Ectodermal cell (in vitro differentiated cells): Measurements from ENCODE around the gene CAV3.

ENCODE experiments used
- H3K27ac ChIP-seq: 2 replicates; pipeline ENCODE4 v1.7.0; 2013; ENCODE audit warnings: mild to moderate bottlenecking, low read depth, low read length; ENCODE audit not compliant: insufficient read depth, poor library complexity, severe bottlenecking
- H3K27me3 ChIP-seq: 2 replicates; pipeline ENCODE4 v1.7.0; 2013; ENCODE audit warnings: mild to moderate bottlenecking, low read length; ENCODE audit not compliant: insufficient read depth, control insufficient read depth, poor library complexity, severe bottlenecking
- H3K36me3 ChIP-seq: one replicate; pipeline ENCODE4 v1.7.0; 2013; ENCODE audit warnings: low read length; ENCODE audit not compliant: control insufficient read depth, insufficient read depth
- H3K4me1 ChIP-seq: one replicate; pipeline ENCODE4 v1.7.0; 2013; ENCODE audit warnings: low read length; ENCODE audit not compliant: control insufficient read depth, insufficient read depth
- H3K4me3 ChIP-seq: 2 replicates; pipeline ENCODE4 v1.7.0; 2013; ENCODE audit warnings: low read depth, low read length, control low read depth; ENCODE audit not compliant: insufficient read depth
- H3K9me3 ChIP-seq: 2 replicates; pipeline ENCODE4 v1.7.0; 2013; ENCODE audit warnings: mild to moderate bottlenecking, low read length, moderate library complexity; ENCODE audit not compliant: control insufficient read depth
- WGBS, 2 experiments: methylation state at CpG; one replicate each; pipeline ENCODE4 v1.1.7; 2013; ENCODE audit warnings: missing lambda C conversion rate in 2 of 2; 5-methylcytosine and 5-hydroxymethylcytosine counted together

Gene CAV3

DNA sequence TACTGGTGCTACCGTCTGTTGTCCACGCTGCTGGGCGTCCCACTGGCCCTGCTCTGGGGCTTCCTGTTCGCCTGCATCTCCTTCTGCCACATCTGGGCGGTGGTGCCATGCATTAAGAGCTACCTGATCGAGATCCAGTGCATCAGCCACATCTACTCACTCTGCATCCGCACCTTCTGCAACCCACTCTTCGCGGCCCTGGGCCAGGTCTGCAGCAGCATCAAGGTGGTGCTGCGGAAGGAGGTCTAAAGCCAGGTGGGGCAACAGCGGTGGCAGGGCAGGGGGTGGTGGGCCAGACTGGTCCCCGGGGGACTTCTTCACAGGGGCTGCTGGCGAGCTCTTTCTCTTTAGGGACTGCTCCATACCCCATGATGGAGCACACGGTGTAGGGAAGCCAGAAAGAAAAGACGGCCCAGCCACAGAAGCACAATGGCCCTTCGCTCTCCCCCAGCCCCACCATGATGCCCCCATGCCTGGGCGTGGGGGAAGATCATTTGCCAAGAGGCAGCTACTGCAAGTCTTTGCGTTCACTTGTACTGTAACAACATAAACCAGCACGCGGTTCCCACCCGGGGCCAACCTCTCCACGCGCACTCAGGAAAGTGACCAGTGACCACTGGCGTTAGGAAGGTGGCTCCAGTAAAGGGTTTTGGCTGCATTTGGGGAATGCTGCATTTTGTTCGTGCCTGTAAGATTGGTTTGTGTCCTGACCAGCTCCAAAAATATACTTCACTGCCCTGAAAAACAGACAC is 12.2 kb downstream of the CAV3 start:
- Histone ChIP-seq H3K27me3 (no peaks in the 10 kb centered on the region), H3K9me3 (no peaks in the 10 kb centered on the region), H3K4me1 (peaks cover 14% of the 10 kb centered on the region), H3K27ac (no peak overlapping the region), H3K36me3 (no peaks in the 10 kb centered on the region), H3K4me3 (no peak overlapping the region)
- 95 to 96% methylated on average over 25 of the region's 25 CpGs for WGBS, 2 experiments

GRCh38 chr3:8746780-8747345 is 13.3 kb downstream of the CAV3 start:
- Histone ChIP-seq H3K4me3 (no peak overlapping the region), H3K27me3 (no peaks in the 10 kb centered on the region)
- 90 to 96% methylated on average over 7 of the region's 7 CpGs for WGBS, 2 experiments

DNA sequence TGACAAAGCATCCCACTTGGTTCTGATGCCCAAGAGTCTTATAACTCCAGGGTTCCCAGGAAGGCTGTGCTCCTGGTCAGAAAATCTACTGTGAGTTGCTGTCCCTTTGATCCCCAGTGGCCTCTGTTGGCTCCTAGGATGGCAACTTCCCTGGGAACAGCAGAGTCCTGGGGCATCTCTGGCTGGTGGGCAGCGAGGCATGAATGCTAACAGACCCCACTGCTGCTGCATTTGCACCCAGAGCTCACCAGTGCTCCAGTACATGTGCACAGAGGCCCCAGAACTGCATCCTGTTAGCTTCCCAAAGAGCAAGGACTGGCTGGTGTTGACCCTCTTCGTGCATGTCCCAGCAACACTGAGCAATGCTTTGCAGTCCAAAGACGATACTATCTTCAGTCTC is 15.7 kb downstream of the CAV3 start:
- H3K9me3 ChIP-seq: no peaks in the 10 kb centered on the region
- H3K36me3 ChIP-seq: no peaks in the 10 kb centered on the region
- no peak overlapping the region for H3K27ac ChIP-seq
- 91 to 95% methylated on average over 3 of the region's 3 CpGs for WGBS, 2 experiments
- H3K4me1 ChIP-seq: no peaks in the 10 kb centered on the region
- no peak overlapping the region for H3K4me3 ChIP-seq
- H3K27me3 ChIP-seq: no peaks in the 10 kb centered on the region

More at GRCh38 chr3:8746780-8747345, 13.3 kb downstream of the CAV3 start:
- Histone ChIP-seq H3K36me3 (no peaks in the 10 kb centered on the region), H3K9me3 (no peaks in the 10 kb centered on the region), H3K27ac (no peak overlapping the region), H3K4me1 (peaks cover 6% of the 10 kb centered on the region)

DNA sequence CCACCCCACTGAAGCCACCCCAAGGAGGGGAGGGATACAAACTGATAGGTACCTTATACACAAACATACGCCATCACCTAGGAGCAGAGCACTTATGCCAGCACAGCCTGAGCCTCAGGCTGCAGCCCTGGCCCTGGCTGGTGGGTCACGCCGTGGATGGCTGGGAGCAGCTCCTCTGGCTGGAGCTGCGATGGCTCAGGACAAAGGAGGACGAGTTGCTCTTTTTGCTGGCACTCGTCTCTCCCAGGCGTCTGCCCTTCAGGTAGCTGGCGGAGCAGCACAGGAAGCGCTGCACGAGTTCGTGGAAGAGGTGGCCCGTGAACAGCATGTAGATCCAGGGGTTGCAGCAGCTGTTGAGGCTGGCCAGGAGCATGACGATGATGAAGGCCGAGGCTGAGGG is 19.2 kb downstream of the CAV3 start:
- WGBS, 2 experiments: 94 to 95% methylated on average over 14 of the region's 14 CpGs
- no peak overlapping the region for H3K4me3 ChIP-seq
- no peaks in the 10 kb centered on the region for H3K4me1 ChIP-seq
- no peaks in the 10 kb centered on the region for H3K9me3 ChIP-seq
- H3K36me3 ChIP-seq: no peaks in the 10 kb centered on the region
- no peaks in the 10 kb centered on the region for H3K27me3 ChIP-seq
- H3K27ac ChIP-seq: no peak overlapping the region

- no peak overlapping the region for H3K27ac ChIP-seq
- WGBS, 2 experiments: 90 to 100% methylated on average over 2 to 3 of the region's 3 CpGs
- no peak overlapping the region for H3K4me3 ChIP-seq
- H3K36me3 ChIP-seq: no peaks in the 10 kb centered on the region
- no peaks in the 10 kb centered on the region for H3K27me3 ChIP-seq
- H3K9me3 ChIP-seq: no peaks in the 10 kb centered on the region
- no peaks in the 10 kb centered on the region for H3K4me1 ChIP-seq
Measured at GRCh38 chr3:8755097-8755496, 21.5 kb downstream of the CAV3 start.

GRCh38 chr3:8755564-8756237 is 22.1 kb downstream of the CAV3 start:
- no peaks in the 10 kb centered on the region for H3K36me3 ChIP-seq
- WGBS, 2 experiments: 65 to 73% methylated on average over 6 of the region's 6 CpGs
- no peaks in the 10 kb centered on the region for H3K4me1 ChIP-seq
- H3K9me3 ChIP-seq: no peaks in the 10 kb centered on the region
- no peak overlapping the region for H3K27ac ChIP-seq
- no peaks in the 10 kb centered on the region for H3K27me3 ChIP-seq
- H3K4me3 ChIP-seq: no peak overlapping the region

DNA sequence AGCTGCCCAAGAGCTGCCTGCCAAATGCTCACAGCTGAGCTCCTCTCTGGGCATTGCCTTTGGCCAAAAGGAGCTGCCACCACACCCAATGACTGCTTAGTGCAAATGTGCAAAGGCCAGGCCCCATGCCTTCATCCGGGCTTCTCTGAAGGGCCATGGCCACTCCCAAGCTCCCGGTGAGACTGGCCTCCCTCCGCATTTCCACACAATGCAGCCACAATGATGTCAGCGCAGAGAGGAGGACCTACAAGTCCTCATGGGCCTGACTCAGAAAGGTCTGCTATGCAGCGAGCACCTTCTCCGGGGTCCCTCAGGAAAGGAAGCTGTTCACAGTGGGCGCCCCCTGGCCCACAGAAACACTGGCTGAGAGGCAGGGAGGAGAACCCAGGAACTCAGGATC is 23.1 kb downstream of the CAV3 start:
- Histone ChIP-seq H3K27ac (no peak overlapping the region), H3K4me3 (no peak overlapping the region), H3K36me3 (no peaks in the 10 kb centered on the region), H3K27me3 (no peaks in the 10 kb centered on the region), H3K4me1 (no peaks in the 10 kb centered on the region), H3K9me3 (no peaks in the 10 kb centered on the region)
- 84 to 85% methylated on average over 7 of the region's 7 CpGs for WGBS, 2 experiments

- Histone ChIP-seq H3K27ac (no peak overlapping the region), H3K4me3 (no peak overlapping the region), H3K9me3 (no peaks in the 10 kb centered on the region), H3K27me3 (no peaks in the 10 kb centered on the region), H3K4me1 (no peaks in the 10 kb centered on the region), H3K36me3 (no peaks in the 10 kb centered on the region)
- 89 to 90% methylated on average over 24 of the region's 24 CpGs for WGBS, 2 experiments
Measured at GRCh38 chr3:8757551-8758518, 24.2 kb downstream of the CAV3 start.

- no peak overlapping the region for H3K27ac ChIP-seq
- H3K9me3 ChIP-seq: no peaks in the 10 kb centered on the region
- H3K27me3 ChIP-seq: peaks cover 3% of the 10 kb centered on the region
- no peaks in the 10 kb centered on the region for H3K36me3 ChIP-seq
- H3K4me1 ChIP-seq: no peaks in the 10 kb centered on the region
- WGBS, 2 experiments: 89 to 93% methylated on average over 7 of the region's 7 CpGs
- H3K4me3 ChIP-seq: no peak overlapping the region
Measured at GRCh38 chr3:8759038-8759707, 25.6 kb downstream of the CAV3 start.
